Measurements from ENCODE around the gene ARHGAP30.

Gene ARHGAP30

GRCh38 chr1:161045736-161046604 lies 23.7 kb downstream of the ARHGAP30 start, which contains the start of gene USF1:
TSS of gene USF1 (minus strand) at chr1:161045977. CDS start at chr1:161043275, 2,702 bp downstream.
- H3K27me3 ChIP-seq (replicated peaks; ENCODE audit: control insufficient read depth, insufficient read depth, low read length): no peaks in the 10 kb centered on the region

GRCh38 chr1:161044908-161045735 lies 24.6 kb downstream of the ARHGAP30 start:
- DNase-seq (ENCODE audit: extremely low read depth, insufficient read length): peak; percentile 76
- peak overlapping the region; percentile 93 for H3K4me3 ChIP-seq (replicated peaks; ENCODE audit: low read depth, low read length)
- H3K27me3 ChIP-seq (replicated peaks; ENCODE audit: control insufficient read depth, insufficient read depth, low read length): no peaks in the 10 kb centered on the region
- H3K36me3 ChIP-seq (ENCODE audit: control insufficient read depth, insufficient read depth, low read length): peaks cover 39% of the 10 kb centered on the region
- TF ChIP-seq CTCF (IDR thresholded peaks at IDR 0.05; ENCODE audit: insufficient read depth, low read length, poor library complexity, severe bottlenecking): no peak

More at GRCh38 chr1:161045736-161046604, 23.7 kb downstream of the ARHGAP30 start, which contains the start of gene USF1:
- peak; percentile 93 for DNase-seq (ENCODE audit: extremely low read depth, insufficient read length)
- peaks cover 35% of the 10 kb centered on the region for H3K36me3 ChIP-seq (ENCODE audit: control insufficient read depth, insufficient read depth, low read length)
- TF ChIP-seq CTCF (IDR thresholded peaks at IDR 0.05; ENCODE audit: insufficient read depth, low read length, poor library complexity, severe bottlenecking): no peak
- peak within 1 kb of the TSS; percentile 93 for H3K4me3 ChIP-seq (replicated peaks; ENCODE audit: low read depth, low read length)

- DNase-seq (ENCODE audit: extremely low read depth, insufficient read length): no peak
- no peak for TF ChIP-seq CTCF (IDR thresholded peaks at IDR 0.05; ENCODE audit: insufficient read depth, low read length, poor library complexity, severe bottlenecking)
- peaks cover 39% of the 10 kb centered on the region for H3K36me3 ChIP-seq (ENCODE audit: control insufficient read depth, insufficient read depth, low read length)
- no peaks in the 10 kb centered on the region for H3K27me3 ChIP-seq (replicated peaks; ENCODE audit: control insufficient read depth, insufficient read depth, low read length)
- peak overlapping the region; percentile 93 for H3K4me3 ChIP-seq (replicated peaks; ENCODE audit: low read depth, low read length)
Observed at GRCh38 chr1:161044535-161044907, 25.2 kb downstream of the ARHGAP30 start.

GRCh38 chr1:161039546-161039945 lies 30.1 kb downstream of the ARHGAP30 start:
- Histone ChIP-seq H3K36me3 (ENCODE audit: control insufficient read depth, insufficient read depth, low read length) (peaks cover 25% of the 10 kb centered on the region), H3K27me3 (replicated peaks; ENCODE audit: control insufficient read depth, insufficient read depth, low read length) (no peaks in the 10 kb centered on the region), H3K4me3 (replicated peaks; ENCODE audit: low read depth, low read length) (no peak overlapping the region)
- TF ChIP-seq CTCF (IDR thresholded peaks at IDR 0.05; ENCODE audit: insufficient read depth, low read length, poor library complexity, severe bottlenecking): no peak
- DNase-seq (ENCODE audit: extremely low read depth, insufficient read length): no peak

GRCh38 chr1:161039154-161039545 lies 30.5 kb downstream of the ARHGAP30 start:
- Histone ChIP-seq H3K4me3 (replicated peaks; ENCODE audit: low read depth, low read length) (peak overlapping the region; percentile 84), H3K36me3 (ENCODE audit: control insufficient read depth, insufficient read depth, low read length) (peaks cover 25% of the 10 kb centered on the region), H3K27me3 (replicated peaks; ENCODE audit: control insufficient read depth, insufficient read depth, low read length) (no peaks in the 10 kb centered on the region)
- TF ChIP-seq CTCF (IDR thresholded peaks at IDR 0.05; ENCODE audit: insufficient read depth, low read length, poor library complexity, severe bottlenecking): no peak
- no peak for DNase-seq (ENCODE audit: extremely low read depth, insufficient read length)
